ENCODE data around the gene PUM2. TPM values are rescaled to one million over a fixed set of nuclear protein-coding genes. Genes with fewer than 3 reads are reported as not detected.
"Not testable (repeated sequence)": the region's sequence is repeated elsewhere in the genome, so short reads cannot be mapped to it uniquely, and the experiment has no call there.

The PUM2 gene
- total RNA-seq, 1 experiment from 2014 or later: 112 TPM

GRCh38 chr2:20273042-20273441 is 77.6 kb downstream of the PUM2 start:
- peaks cover 52% of the 10 kb centered on the region for H3K36me3 ChIP-seq (ENCODE audit: insufficient read depth, low read length, poor library complexity, severe bottlenecking)
- no peak overlapping the region for H3K27ac ChIP-seq (ENCODE audit: low read depth, low read length, poor library complexity, severe bottlenecking)
- no peak overlapping the region for H3K4me3 ChIP-seq (ENCODE audit: low read depth, low read length, poor library complexity, severe bottlenecking)
- DNase-seq (ENCODE audit: low spot score): no peak
- H3K27me3 ChIP-seq (replicated peaks; ENCODE audit: insufficient read depth, low read depth, low read length, poor library complexity): no peaks in the 10 kb centered on the region
- BruUV-seq (replicated peaks): no TSS peak
- POLR2A ChIA-PET (ENCODE audit: low non-redundant PET): no interaction called here
- intact Hi-C loops (cut with micrococcal nuclease; ENCODE audit: unreplicated experiment): no loop called here
- H3K9me3 ChIP-seq (ENCODE audit: low read depth, low read length, poor library complexity, severe bottlenecking): no peaks in the 10 kb centered on the region
- CTCF ChIA-PET: no interaction called here
- TF ChIP-seq EZH2 (IDR thresholded peaks at IDR 0.05; ENCODE audit: borderline replicate concordance, low read depth, low read length, poor library complexity, severe bottlenecking) (no peak), CTCF (conservative IDR thresholded peaks at IDR 0.05; ENCODE audit: low read depth, low read length) (no peak)
- H3K4me1 ChIP-seq (ENCODE audit: insufficient read depth, low read length, poor library complexity, severe bottlenecking): no peaks in the 10 kb centered on the region

DNA sequence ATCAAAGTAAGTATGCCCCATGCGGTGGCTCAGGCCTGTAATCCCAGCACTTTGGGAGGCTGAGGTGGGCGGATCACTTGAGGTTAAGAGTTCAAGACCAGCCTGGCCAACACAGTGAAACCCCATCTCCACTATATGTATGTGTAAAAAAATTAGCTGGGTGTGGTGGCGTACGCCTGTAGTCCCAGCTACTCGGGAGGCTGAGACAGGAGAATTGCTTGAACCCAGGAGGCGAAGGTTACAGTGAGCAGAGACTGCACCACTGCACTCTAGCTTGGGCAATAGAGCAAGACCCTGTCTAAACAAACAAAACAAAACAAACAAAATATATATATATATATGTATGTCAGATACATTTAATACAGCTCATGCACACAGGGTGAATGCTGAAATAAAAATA is 82.3 kb downstream of the PUM2 start:
- DNase-seq (ENCODE audit: low spot score); H3K4me3 ChIP-seq (ENCODE audit: low read depth, low read length, poor library complexity, severe bottlenecking); H3K4me1 ChIP-seq (ENCODE audit: insufficient read depth, low read length, poor library complexity, severe bottlenecking); H3K27me3 ChIP-seq (replicated peaks; ENCODE audit: insufficient read depth, low read depth, low read length, poor library complexity); CTCF ChIA-PET; BruUV-seq (replicated peaks); H3K27ac ChIP-seq (ENCODE audit: low read depth, low read length, poor library complexity, severe bottlenecking); POLR2A ChIA-PET (ENCODE audit: low non-redundant PET); intact Hi-C loops (cut with micrococcal nuclease; ENCODE audit: unreplicated experiment); H3K9me3 ChIP-seq (ENCODE audit: low read depth, low read length, poor library complexity, severe bottlenecking): not testable (repeated sequence)
- peaks cover 32% of the 10 kb centered on the region for H3K36me3 ChIP-seq (ENCODE audit: insufficient read depth, low read length, poor library complexity, severe bottlenecking)

DNA sequence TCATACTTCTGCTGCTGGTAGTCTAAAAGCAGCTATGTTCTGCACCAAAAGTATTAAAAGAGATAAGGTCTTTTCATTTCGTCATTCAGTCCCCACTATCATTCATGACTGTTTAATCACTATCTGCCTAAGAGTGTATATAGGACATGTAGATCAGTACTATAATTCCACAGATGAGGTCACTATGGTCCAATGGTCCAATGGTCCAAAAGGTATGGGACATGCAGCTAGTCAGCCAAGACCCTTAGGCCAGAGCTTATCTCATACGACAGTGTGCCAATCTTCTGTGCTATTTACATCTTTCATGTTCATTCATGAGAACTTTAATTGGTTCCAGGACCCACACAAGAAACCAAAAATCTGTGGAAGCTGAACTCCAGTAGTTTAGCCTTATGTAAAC is 83.1 kb downstream of the PUM2 start:
- CTCF ChIA-PET: no interaction called here
- DNase-seq (ENCODE audit: low spot score): no peak
- POLR2A ChIA-PET (ENCODE audit: low non-redundant PET): no interaction called here
- intact Hi-C loops (cut with micrococcal nuclease; ENCODE audit: unreplicated experiment): no loop called here
- H3K4me3 ChIP-seq (ENCODE audit: low read depth, low read length, poor library complexity, severe bottlenecking): no peak overlapping the region
- TF ChIP-seq EZH2 (IDR thresholded peaks at IDR 0.05; ENCODE audit: borderline replicate concordance, low read depth, low read length, poor library complexity, severe bottlenecking) (no peak), CTCF (conservative IDR thresholded peaks at IDR 0.05; ENCODE audit: low read depth, low read length) (no peak)
- no peak overlapping the region for H3K27ac ChIP-seq (ENCODE audit: low read depth, low read length, poor library complexity, severe bottlenecking)
- no peaks in the 10 kb centered on the region for H3K9me3 ChIP-seq (ENCODE audit: low read depth, low read length, poor library complexity, severe bottlenecking)
- no peaks in the 10 kb centered on the region for H3K27me3 ChIP-seq (replicated peaks; ENCODE audit: insufficient read depth, low read depth, low read length, poor library complexity)
- H3K4me1 ChIP-seq (ENCODE audit: insufficient read depth, low read length, poor library complexity, severe bottlenecking): no peaks in the 10 kb centered on the region
- BruUV-seq (replicated peaks): no TSS peak
- peaks cover 30% of the 10 kb centered on the region for H3K36me3 ChIP-seq (ENCODE audit: insufficient read depth, low read length, poor library complexity, severe bottlenecking)

DNA sequence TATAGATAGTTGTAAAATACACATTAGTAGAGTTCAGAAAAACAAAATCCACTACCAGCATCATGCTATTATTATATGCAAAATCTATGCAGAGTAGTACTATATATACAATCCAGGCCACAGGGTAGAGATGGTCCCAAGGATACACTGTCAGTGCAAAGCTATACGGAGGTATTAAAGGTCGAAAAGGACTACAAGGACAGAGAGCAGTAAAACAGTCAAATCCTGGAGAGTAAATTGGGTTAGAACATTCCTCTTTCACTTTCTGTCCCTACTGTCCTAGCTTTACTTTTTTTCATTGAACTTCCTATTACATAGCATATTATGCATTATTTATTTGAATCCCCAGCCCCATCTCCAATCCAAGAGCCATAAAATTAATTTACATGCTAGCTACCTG is 86.0 kb downstream of the PUM2 start:
- Histone ChIP-seq H3K27ac (ENCODE audit: low read depth, low read length, poor library complexity, severe bottlenecking) (no peak overlapping the region), H3K36me3 (ENCODE audit: insufficient read depth, low read length, poor library complexity, severe bottlenecking) (peaks cover 41% of the 10 kb centered on the region), H3K27me3 (replicated peaks; ENCODE audit: insufficient read depth, low read depth, low read length, poor library complexity) (no peaks in the 10 kb centered on the region), H3K4me3 (ENCODE audit: low read depth, low read length, poor library complexity, severe bottlenecking) (no peak overlapping the region), H3K4me1 (ENCODE audit: insufficient read depth, low read length, poor library complexity, severe bottlenecking) (no peaks in the 10 kb centered on the region), H3K9me3 (ENCODE audit: low read depth, low read length, poor library complexity, severe bottlenecking) (no peaks in the 10 kb centered on the region)
- no peak for TF ChIP-seq EZH2 (IDR thresholded peaks at IDR 0.05; ENCODE audit: borderline replicate concordance, low read depth, low read length, poor library complexity, severe bottlenecking)
- no peak for TF ChIP-seq CTCF (conservative IDR thresholded peaks at IDR 0.05; ENCODE audit: low read depth, low read length)
- no TSS peak for BruUV-seq (replicated peaks)
- DNase-seq (ENCODE audit: low spot score): no peak
- POLR2A ChIA-PET (ENCODE audit: low non-redundant PET): no interaction called here
- CTCF ChIA-PET: no interaction called here
- intact Hi-C loops (cut with micrococcal nuclease; ENCODE audit: unreplicated experiment): no loop called here

All from A673 (cell line).